H4 (cell line): Measurements from ENCODE around the gene GNG2. TPM values are rescaled to one million over a fixed set of nuclear protein-coding genes. Genes with fewer than 3 reads are reported as not detected.

Source experiments
- total RNA-seq: library from RNA; depleted of rRNA; stranded (reverse); fragments of >200 nt; shearing (Covaris generic); gene quantifications from 2 replicates; pipeline ENCODE4 v1.2.3, GENCODE V29; 2014; rRNA removed

The GNG2 gene
- total RNA-seq, 1 experiment from 2014 or later, result 32.3 TPM

Other genes starting within 250 kb of the GNG2 start
- 58.1 and 72.8 TPM in 2 replicates for gene FRMD6, start 208.7 kb upstream of the GNG2 start, total RNA-seq
- gene RTRAF, start 128.9 kb downstream of the GNG2 start, total RNA-seq, result 129 and 175 TPM in 2 replicates
- gene NID2, start 208.4 kb downstream of the GNG2 start, total RNA-seq, result 20.9 and 22.2 TPM in 2 replicates